ENCODE results near the gene MGAT5. TPM values are rescaled to one million over a fixed set of nuclear protein-coding genes. Genes with fewer than 3 reads are reported as not detected.

Gene MGAT5
- total RNA-seq = 14.0 and 14.1 TPM in 2 replicates

GRCh38 chr2:134253804-134254203 lies at the start of gene MGAT5:
MGAT5 (plus strand) TSS chr2:134254072; CDS start chr2:134254404, 332 bp downstream.
- no peaks in the 10 kb centered on the region for H3K9me3 Mint-ChIP-seq
- DNase-seq (ENCODE audit: low spot score) = no peak
- no peak within 1 kb of the TSS for H3K27ac Mint-ChIP-seq
- peaks cover 63% of the 10 kb centered on the region for H3K4me1 Mint-ChIP-seq (ENCODE audit: low read depth)
- intact Hi-C loops (cut with micrococcal nuclease) = loop anchor here (1.0 to 5.0 kb wide), 3 partner anchors 136 to 428 kb away; no protein-coding TSS in a partner anchor
- H3K4me3 Mint-ChIP-seq (ENCODE audit: low read depth) = no peak within 1 kb of the TSS
- H3K36me3 Mint-ChIP-seq (ENCODE audit: low read depth) = peaks cover 15% of the 10 kb centered on the region
- peaks cover 42% of the 10 kb centered on the region for H3K27me3 Mint-ChIP-seq (ENCODE audit: low read depth)

- no peaks in the 10 kb centered on the region for H3K36me3 Mint-ChIP-seq (ENCODE audit: low read depth)
- intact Hi-C loops (cut with micrococcal nuclease) = loop anchor here (5.0 kb wide), 3 partner anchors 42 to 207 kb away; no protein-coding TSS in a partner anchor
- no peak for DNase-seq (ENCODE audit: low spot score)
These were observed 48.8 kb upstream of the MGAT5 start for GRCh38 chr2:134205087-134205486.

GRCh38 chr2:134206031-134206430 lies 47.8 kb upstream of the MGAT5 start:
- no peak for DNase-seq (ENCODE audit: low spot score)
- Mint-ChIP-seq H3K9me3 (no peaks in the 10 kb centered on the region), H3K36me3 (ENCODE audit: low read depth) (no peaks in the 10 kb centered on the region), H3K27ac (no peak overlapping the region), H3K27me3 (ENCODE audit: low read depth) (no peaks in the 10 kb centered on the region), H3K4me3 (ENCODE audit: low read depth) (no peak overlapping the region), H3K4me1 (ENCODE audit: low read depth) (peaks cover 11% of the 10 kb centered on the region)
- intact Hi-C loops (cut with micrococcal nuclease) = loop anchor here (5.0 kb wide), 3 partner anchors 41 to 206 kb away; no protein-coding TSS in a partner anchor

More at GRCh38 chr2:134205087-134205486, 48.8 kb upstream of the MGAT5 start:
- H3K27ac Mint-ChIP-seq = no peak overlapping the region
- peaks cover 3% of the 10 kb centered on the region for H3K27me3 Mint-ChIP-seq (ENCODE audit: low read depth)
- H3K4me3 Mint-ChIP-seq (ENCODE audit: low read depth) = no peak overlapping the region
- peaks cover 11% of the 10 kb centered on the region for H3K4me1 Mint-ChIP-seq (ENCODE audit: low read depth)
- no peaks in the 10 kb centered on the region for H3K9me3 Mint-ChIP-seq

GRCh38 chr2:134206573-134206972 lies 47.3 kb upstream of the MGAT5 start:
- Mint-ChIP-seq H3K36me3 (ENCODE audit: low read depth) (no peaks in the 10 kb centered on the region), H3K27ac (no peak overlapping the region)

GRCh38 chr2:134207589-134208209 lies 46.2 kb upstream of the MGAT5 start:
- no peaks in the 10 kb centered on the region for H3K9me3 Mint-ChIP-seq
- DNase-seq (ENCODE audit: low spot score) = no peak
- no peak overlapping the region for H3K27ac Mint-ChIP-seq
- H3K4me3 Mint-ChIP-seq (ENCODE audit: low read depth) = no peak overlapping the region
- no peaks in the 10 kb centered on the region for H3K27me3 Mint-ChIP-seq (ENCODE audit: low read depth)
- H3K4me1 Mint-ChIP-seq (ENCODE audit: low read depth) = peaks cover 11% of the 10 kb centered on the region
- H3K36me3 Mint-ChIP-seq (ENCODE audit: low read depth) = no peaks in the 10 kb centered on the region
- intact Hi-C loops (cut with micrococcal nuclease) = loop anchor here (5.0 kb wide), 3 partner anchors 40 to 205 kb away; no protein-coding TSS in a partner anchor

More at GRCh38 chr2:134206573-134206972, 47.3 kb upstream of the MGAT5 start:
- DNase-seq (ENCODE audit: low spot score) = no peak
- no peak overlapping the region for H3K4me3 Mint-ChIP-seq (ENCODE audit: low read depth)
- intact Hi-C loops (cut with micrococcal nuclease) = loop anchor here (5.0 kb wide), 3 partner anchors 41 to 206 kb away; no protein-coding TSS in a partner anchor
- H3K9me3 Mint-ChIP-seq = no peaks in the 10 kb centered on the region
- H3K4me1 Mint-ChIP-seq (ENCODE audit: low read depth) = peaks cover 11% of the 10 kb centered on the region
- no peaks in the 10 kb centered on the region for H3K27me3 Mint-ChIP-seq (ENCODE audit: low read depth)

GRCh38 chr2:134208825-134209224 lies 45.0 kb upstream of the MGAT5 start:
- peaks cover 11% of the 10 kb centered on the region for H3K4me1 Mint-ChIP-seq (ENCODE audit: low read depth)
- DNase-seq (ENCODE audit: low spot score) = no peak
- H3K36me3 Mint-ChIP-seq (ENCODE audit: low read depth) = no peaks in the 10 kb centered on the region
- peaks cover 3% of the 10 kb centered on the region for H3K27me3 Mint-ChIP-seq (ENCODE audit: low read depth)
- H3K4me3 Mint-ChIP-seq (ENCODE audit: low read depth) = no peak overlapping the region
- no peaks in the 10 kb centered on the region for H3K9me3 Mint-ChIP-seq
- H3K27ac Mint-ChIP-seq = no peak overlapping the region
- intact Hi-C loops (cut with micrococcal nuclease) = loop anchor here (5.0 kb wide), 3 partner anchors 38 to 203 kb away; no protein-coding TSS in a partner anchor

GRCh38 chr2:134212746-134213145 lies 41.1 kb upstream of the MGAT5 start:
- Mint-ChIP-seq H3K4me1 (ENCODE audit: low read depth) (peaks cover 10% of the 10 kb centered on the region), H3K27me3 (ENCODE audit: low read depth) (peaks cover 11% of the 10 kb centered on the region), H3K9me3 (no peaks in the 10 kb centered on the region), H3K27ac (no peak overlapping the region), H3K36me3 (ENCODE audit: low read depth) (no peaks in the 10 kb centered on the region), H3K4me3 (ENCODE audit: low read depth) (no peak overlapping the region)
- no peak for DNase-seq (ENCODE audit: low spot score)
- intact Hi-C loops (cut with micrococcal nuclease) = no loop called here

- no peaks in the 10 kb centered on the region for H3K9me3 Mint-ChIP-seq
- H3K4me1 Mint-ChIP-seq (ENCODE audit: low read depth) = peaks cover 27% of the 10 kb centered on the region
- H3K4me3 Mint-ChIP-seq (ENCODE audit: low read depth) = no peak overlapping the region
- H3K27ac Mint-ChIP-seq = no peak overlapping the region
- H3K36me3 Mint-ChIP-seq (ENCODE audit: low read depth) = no peaks in the 10 kb centered on the region
- H3K27me3 Mint-ChIP-seq (ENCODE audit: low read depth) = peaks cover 36% of the 10 kb centered on the region
- intact Hi-C loops (cut with micrococcal nuclease) = loop anchor here (5.0 kb wide), 1 partner anchor 71 kb away; no protein-coding TSS in a partner anchor
- DNase-seq (ENCODE audit: low spot score) = no peak
These were observed 37.6 kb upstream of the MGAT5 start for GRCh38 chr2:134216152-134216829.

GRCh38 chr2:134217351-134217750 lies 36.5 kb upstream of the MGAT5 start:
- Mint-ChIP-seq H3K4me1 (ENCODE audit: low read depth) (peaks cover 27% of the 10 kb centered on the region), H3K27me3 (ENCODE audit: low read depth) (peaks cover 43% of the 10 kb centered on the region), H3K9me3 (no peaks in the 10 kb centered on the region), H3K27ac (no peak overlapping the region), H3K36me3 (ENCODE audit: low read depth) (no peaks in the 10 kb centered on the region), H3K4me3 (ENCODE audit: low read depth) (no peak overlapping the region)
- intact Hi-C loops (cut with micrococcal nuclease) = loop anchor here (5.0 kb wide), 1 partner anchor 70 kb away; no protein-coding TSS in a partner anchor
- DNase-seq (ENCODE audit: low spot score) = no peak

- no peak for DNase-seq (ENCODE audit: low spot score)
- Mint-ChIP-seq H3K36me3 (ENCODE audit: low read depth) (no peaks in the 10 kb centered on the region), H3K4me1 (ENCODE audit: low read depth) (peaks cover 27% of the 10 kb centered on the region), H3K9me3 (no peaks in the 10 kb centered on the region), H3K4me3 (ENCODE audit: low read depth) (no peak overlapping the region), H3K27me3 (ENCODE audit: low read depth) (peaks cover 43% of the 10 kb centered on the region), H3K27ac (no peak overlapping the region)
- intact Hi-C loops (cut with micrococcal nuclease) = loop anchor here (1.0 to 5.0 kb wide), 3 partner anchors 15 to 69 kb away; no protein-coding TSS in a partner anchor
These were observed 35.9 kb upstream of the MGAT5 start for GRCh38 chr2:134217924-134218323.

GRCh38 chr2:134218414-134218813 lies 35.5 kb upstream of the MGAT5 start:
- no peak overlapping the region for H3K27ac Mint-ChIP-seq
- peaks cover 27% of the 10 kb centered on the region for H3K4me1 Mint-ChIP-seq (ENCODE audit: low read depth)
- intact Hi-C loops (cut with micrococcal nuclease) = loop anchor here (1.0 to 5.0 kb wide), 3 partner anchors 15 to 69 kb away; no protein-coding TSS in a partner anchor
- no peaks in the 10 kb centered on the region for H3K36me3 Mint-ChIP-seq (ENCODE audit: low read depth)
- peaks cover 45% of the 10 kb centered on the region for H3K27me3 Mint-ChIP-seq (ENCODE audit: low read depth)
- DNase-seq (ENCODE audit: low spot score) = no peak
- H3K4me3 Mint-ChIP-seq (ENCODE audit: low read depth) = no peak overlapping the region
- H3K9me3 Mint-ChIP-seq = no peaks in the 10 kb centered on the region

- DNase-seq (ENCODE audit: low spot score) = no peak
- Mint-ChIP-seq H3K36me3 (ENCODE audit: low read depth) (no peaks in the 10 kb centered on the region), H3K27me3 (ENCODE audit: low read depth) (peaks cover 41% of the 10 kb centered on the region), H3K9me3 (no peaks in the 10 kb centered on the region), H3K27ac (no peak overlapping the region), H3K4me1 (ENCODE audit: low read depth) (peaks cover 27% of the 10 kb centered on the region), H3K4me3 (ENCODE audit: low read depth) (no peak overlapping the region)
- intact Hi-C loops (cut with micrococcal nuclease) = loop anchor here (1.0 to 5.0 kb wide), 3 partner anchors 14 to 68 kb away; no protein-coding TSS in a partner anchor
These were observed 34.8 kb upstream of the MGAT5 start for GRCh38 chr2:134218930-134219658.

Data from activated T-helper 2 cell treated with anti-CD3 and anti-CD28 coated beads, Interferon-gamma antibody, Interleukin-2, Interleukin-4, amounts not matched to agents 10 μg/mL and 5 μg/mL and 100 μg/mL, durations not matched to agents 14 hours and 24 hours and 36 hours (primary cell).